Heart left ventricle (tissue), 13 donors: ENCODE measurements around the gene PDGFC.

ENCODE experiments used
- POLR2A ChIP-seq, 2 donors: fragments of 450-650 bp; IDR thresholded peaks; one replicate each; pipeline ENCODE4 v1.6.1; 2017; ENCODE audit warnings: antibody characterized with exemption in 2 of 2, mild to moderate bottlenecking in 2 of 2, moderate library complexity in 2 of 2
- TF ChIP-seq, protein P1 (sequence below), 12 donors: fragments of 200-600 bp; sonication (generic) in 4 of 12; IDR thresholded peaks; one replicate each; pipeline versions ENCODE4 v1.5.0 to v1.8.0; 2018 to 2022; ENCODE audit warnings: antibody characterized with exemption in 12 of 12, mild to moderate bottlenecking in 5 of 12
- donor health status: ischemic (EF 13 %, LVEDD 7.1; RV severe dilation, severe dysfunction).
- donor health status: DM: no; HTN: yes; CAD: no.
- donor health status: DM: no; HTN: no; CAD: no.
- donor health status: ischemic (EF 25% LVEDD 6.9; RV normal size, moderate dysfunction).
- donor health status: ischemic (EF 25% LVEDD 5.7; RV mildly dilated, moderate dysfunction).
- donor health status: ischemic (EF 35%, LVEDD 5.7; RV mildly dilated, moderate dysfunction).
- donor health status: nonischemic (EF 11% LVEDD 7.7; RV severe dilation, severe dysfunction).
- donor health status: DM: yes; HTN: yes; CAD: no.
- donor health status: PGD.
- donor health status: ischemic (EF 29% LVEDD 5.4; RV normal size, mild dysfunction).
- donor health status: nonischemic (EF 23%, LVEDD 6.1; RV moderate dilation, normal function).

DNA sequence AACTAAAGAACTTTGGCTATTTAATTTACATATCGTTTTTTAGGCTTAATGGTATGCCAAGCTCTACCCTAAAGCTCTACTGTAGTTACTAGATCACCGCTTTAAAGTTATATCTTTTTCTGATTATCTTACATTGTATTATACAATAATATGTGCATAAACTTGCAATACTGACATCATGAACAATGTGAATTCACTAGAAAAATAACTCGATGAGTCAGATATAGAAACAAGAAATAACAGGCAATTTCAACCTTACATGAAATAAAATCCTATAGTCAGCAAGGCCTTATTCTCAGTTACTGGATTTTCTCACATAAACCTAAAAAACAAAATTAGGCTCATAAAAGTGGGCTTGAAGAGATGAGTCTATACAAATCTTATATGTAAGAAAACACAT, 32.5 kb downstream of the PDGFC start:
- TF ChIP-seq, protein P1, sequence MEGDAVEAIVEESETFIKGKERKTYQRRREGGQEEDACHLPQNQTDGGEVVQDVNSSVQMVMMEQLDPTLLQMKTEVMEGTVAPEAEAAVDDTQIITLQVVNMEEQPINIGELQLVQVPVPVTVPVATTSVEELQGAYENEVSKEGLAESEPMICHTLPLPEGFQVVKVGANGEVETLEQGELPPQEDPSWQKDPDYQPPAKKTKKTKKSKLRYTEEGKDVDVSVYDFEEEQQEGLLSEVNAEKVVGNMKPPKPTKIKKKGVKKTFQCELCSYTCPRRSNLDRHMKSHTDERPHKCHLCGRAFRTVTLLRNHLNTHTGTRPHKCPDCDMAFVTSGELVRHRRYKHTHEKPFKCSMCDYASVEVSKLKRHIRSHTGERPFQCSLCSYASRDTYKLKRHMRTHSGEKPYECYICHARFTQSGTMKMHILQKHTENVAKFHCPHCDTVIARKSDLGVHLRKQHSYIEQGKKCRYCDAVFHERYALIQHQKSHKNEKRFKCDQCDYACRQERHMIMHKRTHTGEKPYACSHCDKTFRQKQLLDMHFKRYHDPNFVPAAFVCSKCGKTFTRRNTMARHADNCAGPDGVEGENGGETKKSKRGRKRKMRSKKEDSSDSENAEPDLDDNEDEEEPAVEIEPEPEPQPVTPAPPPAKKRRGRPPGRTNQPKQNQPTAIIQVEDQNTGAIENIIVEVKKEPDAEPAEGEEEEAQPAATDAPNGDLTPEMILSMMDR (IDR thresholded peaks at IDR 0.05) = no peak
- no peak for TF ChIP-seq POLR2A (IDR thresholded peaks at IDR 0.05)
